ENCODE results near the gene CD4. TPM values are rescaled to one million over a fixed set of nuclear protein-coding genes. Genes with fewer than 3 reads are reported as not detected.

The CD4 gene
- total RNA-seq, 2 donors from 2014 or later, result 0.77 to 1.3 TPM

GRCh38 chr12:6843118-6843902 lies 54.0 kb downstream of the CD4 start:
- H3K36me3 ChIP-seq (ENCODE audit: control insufficient read depth, insufficient read depth, low read length), result peaks cover 56% of the 10 kb centered on the region
- H3K36me3 Mint-ChIP-seq (ENCODE audit: low read depth), result peaks cover 49% of the 10 kb centered on the region
- no peaks in the 10 kb centered on the region for H3K9me3 Mint-ChIP-seq
- DNase-seq, result peak; percentile 92
- no peak overlapping the region for H3K4me3 Mint-ChIP-seq
- no peak overlapping the region for H3K27ac ChIP-seq (ENCODE audit: low read depth, low read length)
- no peak overlapping the region for H3K9ac ChIP-seq (ENCODE audit: extremely low read depth, low read length, poor library complexity, severe bottlenecking)
- peak overlapping the region; percentile 84 for H3K27ac Mint-ChIP-seq
- peaks cover 34% of the 10 kb centered on the region for H3K4me1 Mint-ChIP-seq
- no peaks in the 10 kb centered on the region for H3K9me3 ChIP-seq (ENCODE audit: control insufficient read depth, low read length)
- H3K4me3 ChIP-seq (ENCODE audit: low read length), result no peak overlapping the region
- peaks cover 10% of the 10 kb centered on the region for H3K27me3 Mint-ChIP-seq (ENCODE audit: insufficient read depth)
- peak; percentile 70 for TF ChIP-seq CTCF (conservative IDR thresholded peaks at IDR 0.05)
- peaks cover 4% of the 10 kb centered on the region for H3K4me1 ChIP-seq (ENCODE audit: control insufficient read depth, insufficient read depth, low read length)
- H3K27me3 ChIP-seq (ENCODE audit: control insufficient read depth, insufficient read depth, low read length, poor library complexity, severe bottlenecking), result no peaks in the 10 kb centered on the region
- 74 to 86% methylated on average over 11 to 16 of the region's 16 CpGs for WGBS, 2 experiments (ENCODE audit: insufficient coverage in 1 of 2, insufficient read length in 1 of 2)

- no peak overlapping the region for H3K4me3 ChIP-seq (ENCODE audit: low read length)
- no peaks in the 10 kb centered on the region for H3K9me3 ChIP-seq (ENCODE audit: control insufficient read depth, low read length)
- H3K36me3 ChIP-seq (ENCODE audit: control insufficient read depth, insufficient read depth, low read length), result peaks cover 63% of the 10 kb centered on the region
- H3K4me3 Mint-ChIP-seq, result no peak overlapping the region
- H3K27ac ChIP-seq (ENCODE audit: low read depth, low read length), result no peak overlapping the region
- peaks cover 50% of the 10 kb centered on the region for H3K36me3 Mint-ChIP-seq (ENCODE audit: low read depth)
- H3K27me3 ChIP-seq (ENCODE audit: control insufficient read depth, insufficient read depth, low read length, poor library complexity, severe bottlenecking), result no peaks in the 10 kb centered on the region
- H3K9ac ChIP-seq (ENCODE audit: extremely low read depth, low read length, poor library complexity, severe bottlenecking), result no peak overlapping the region
- no peaks in the 10 kb centered on the region for H3K4me1 ChIP-seq (ENCODE audit: control insufficient read depth, insufficient read depth, low read length)
- H3K4me1 Mint-ChIP-seq, result peaks cover 30% of the 10 kb centered on the region
- DNase-seq, result no peak
- TF ChIP-seq CTCF (conservative IDR thresholded peaks at IDR 0.05), result no peak
- H3K9me3 Mint-ChIP-seq, result no peaks in the 10 kb centered on the region
- peaks cover 2% of the 10 kb centered on the region for H3K27me3 Mint-ChIP-seq (ENCODE audit: insufficient read depth)
- 92 to 93% methylated on average over 9 to 17 of the region's 17 CpGs for whole genome bisulfite sequencing, 2 experiments (ENCODE audit: insufficient coverage in 1 of 2, insufficient read length in 1 of 2)
- no peak overlapping the region for H3K27ac Mint-ChIP-seq
Observed at GRCh38 chr12:6845395-6845794, 56.1 kb downstream of the CD4 start.

GRCh38 chr12:6846316-6846869 lies 57.1 kb downstream of the CD4 start:
- TF ChIP-seq CTCF (conservative IDR thresholded peaks at IDR 0.05), result no peak
- no peak overlapping the region for H3K4me3 Mint-ChIP-seq
- H3K27me3 Mint-ChIP-seq (ENCODE audit: insufficient read depth), result peaks cover 2% of the 10 kb centered on the region
- Histone ChIP-seq H3K36me3 (ENCODE audit: control insufficient read depth, insufficient read depth, low read length) (peaks cover 63% of the 10 kb centered on the region), H3K27me3 (ENCODE audit: control insufficient read depth, insufficient read depth, low read length, poor library complexity, severe bottlenecking) (no peaks in the 10 kb centered on the region), H3K9ac (ENCODE audit: extremely low read depth, low read length, poor library complexity, severe bottlenecking) (no peak overlapping the region), H3K27ac (ENCODE audit: low read depth, low read length) (no peak overlapping the region), H3K4me1 (ENCODE audit: control insufficient read depth, insufficient read depth, low read length) (no peaks in the 10 kb centered on the region), H3K9me3 (ENCODE audit: control insufficient read depth, low read length) (no peaks in the 10 kb centered on the region), H3K4me3 (ENCODE audit: low read length) (no peak overlapping the region)
- no peak for DNase-seq
- peaks cover 50% of the 10 kb centered on the region for H3K36me3 Mint-ChIP-seq (ENCODE audit: low read depth)
- peaks cover 30% of the 10 kb centered on the region for H3K4me1 Mint-ChIP-seq
- H3K27ac Mint-ChIP-seq, result peak overlapping the region; percentile 1
- no peaks in the 10 kb centered on the region for H3K9me3 Mint-ChIP-seq
- WGBS, 2 experiments (ENCODE audit: insufficient coverage in 1 of 2, insufficient read length in 1 of 2), result 88 to 93% methylated on average over 3 to 7 of the region's 7 CpGs
